Transverse colon (tissue), 3 donors: ENCODE results near the gene CDC42EP3.

Experiments used
- POLR2A ChIP-seq: fragments of 450-650 bp; IDR thresholded peaks from one replicate; pipeline ENCODE4 v1.6.1; 2016; ENCODE audit warnings: antibody characterized with exemption, mild to moderate bottlenecking, moderate library complexity
- TF ChIP-seq, protein P1 (sequence below), 5 experiments: fragments of 200-600 bp in 3 of 5; fragments of 450-650 bp in 2 of 5; sonication (generic) in 3 of 5; IDR thresholded peaks; 1 replicate in 2 of 5; 2 replicates in 3 of 5; pipeline ENCODE4 v1.5.1; 2016 to 2017; ENCODE audit warnings: antibody characterized with exemption in 5 of 5, inconsistent platforms in 3 of 5, mild to moderate bottlenecking in 2 of 5, moderate library complexity in 1 of 5

DNA sequence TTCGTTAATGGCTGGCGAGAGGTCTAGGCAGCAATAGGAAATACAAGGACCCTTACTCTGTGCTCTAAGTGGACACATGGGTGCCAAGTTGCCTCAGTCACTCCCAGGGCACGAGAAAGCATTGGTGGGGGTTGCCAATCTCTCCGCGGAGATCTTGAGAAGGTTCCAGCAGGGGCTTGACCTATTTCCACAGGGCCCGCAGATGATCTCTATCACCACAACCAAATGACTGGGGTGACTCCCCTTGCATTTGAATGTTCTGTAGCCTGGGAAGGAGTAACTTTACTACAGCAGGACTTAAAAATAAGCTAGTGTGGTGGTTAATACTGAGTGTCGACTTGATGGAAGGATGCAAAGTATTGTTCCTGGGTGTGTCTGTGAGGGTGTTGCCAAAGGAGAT is 8.1 kb downstream of the CDC42EP3 start:
- no peak for TF ChIP-seq POLR2A
- TF ChIP-seq, protein P1, sequence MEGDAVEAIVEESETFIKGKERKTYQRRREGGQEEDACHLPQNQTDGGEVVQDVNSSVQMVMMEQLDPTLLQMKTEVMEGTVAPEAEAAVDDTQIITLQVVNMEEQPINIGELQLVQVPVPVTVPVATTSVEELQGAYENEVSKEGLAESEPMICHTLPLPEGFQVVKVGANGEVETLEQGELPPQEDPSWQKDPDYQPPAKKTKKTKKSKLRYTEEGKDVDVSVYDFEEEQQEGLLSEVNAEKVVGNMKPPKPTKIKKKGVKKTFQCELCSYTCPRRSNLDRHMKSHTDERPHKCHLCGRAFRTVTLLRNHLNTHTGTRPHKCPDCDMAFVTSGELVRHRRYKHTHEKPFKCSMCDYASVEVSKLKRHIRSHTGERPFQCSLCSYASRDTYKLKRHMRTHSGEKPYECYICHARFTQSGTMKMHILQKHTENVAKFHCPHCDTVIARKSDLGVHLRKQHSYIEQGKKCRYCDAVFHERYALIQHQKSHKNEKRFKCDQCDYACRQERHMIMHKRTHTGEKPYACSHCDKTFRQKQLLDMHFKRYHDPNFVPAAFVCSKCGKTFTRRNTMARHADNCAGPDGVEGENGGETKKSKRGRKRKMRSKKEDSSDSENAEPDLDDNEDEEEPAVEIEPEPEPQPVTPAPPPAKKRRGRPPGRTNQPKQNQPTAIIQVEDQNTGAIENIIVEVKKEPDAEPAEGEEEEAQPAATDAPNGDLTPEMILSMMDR (IDR thresholded peaks at IDR 0.05) = no peak
